Measurements from ENCODE around the gene TPM2.

The TPM2 gene

DNA sequence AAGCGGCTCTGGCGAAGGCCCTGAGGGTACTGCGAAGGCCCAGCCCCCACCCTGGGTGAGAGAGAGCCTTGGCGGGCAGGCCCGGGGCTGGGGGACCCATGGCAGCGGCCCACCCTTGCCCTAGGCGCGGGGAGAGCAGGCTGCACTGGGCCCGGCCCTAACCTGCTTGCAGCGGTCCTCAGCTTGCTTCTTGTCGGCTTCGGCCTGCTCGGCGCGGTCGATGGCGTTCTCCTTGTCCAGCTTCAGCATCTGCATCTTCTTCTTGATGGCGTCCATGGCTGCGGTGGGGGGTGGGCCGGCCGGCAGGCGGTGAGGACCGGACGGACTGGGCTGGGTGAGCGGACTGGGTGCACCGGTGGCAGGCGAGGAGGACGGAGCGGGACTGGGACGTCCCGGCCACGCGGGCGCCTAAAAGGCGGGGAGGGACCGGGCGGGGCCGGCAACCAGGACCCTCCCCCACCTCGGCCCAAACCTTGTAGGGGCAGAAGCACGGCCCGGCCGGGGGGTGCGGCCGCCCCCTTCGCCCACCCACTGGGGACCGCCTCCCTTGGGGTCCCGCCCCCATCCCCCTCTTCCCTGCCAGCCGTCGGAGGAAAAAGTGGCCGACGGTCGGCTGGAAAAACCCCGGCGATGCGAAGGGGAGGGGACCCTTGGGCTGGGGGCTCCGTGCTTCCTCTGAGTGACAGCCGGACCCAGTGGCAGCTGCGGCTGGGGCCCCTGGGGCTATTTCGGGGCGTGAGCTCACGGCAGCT lies at the start of gene TPM2:
TPM2 (minus strand) TSS at position 384 of the 752 bp plus-strand sequence; CDS start at position 276, 108 bp downstream.
- DNase-seq = no peak

GRCh38 chr9:35738924-35739323 lies 49.2 kb upstream of the TPM2 start:
- DNase-seq = no peak

DNA sequence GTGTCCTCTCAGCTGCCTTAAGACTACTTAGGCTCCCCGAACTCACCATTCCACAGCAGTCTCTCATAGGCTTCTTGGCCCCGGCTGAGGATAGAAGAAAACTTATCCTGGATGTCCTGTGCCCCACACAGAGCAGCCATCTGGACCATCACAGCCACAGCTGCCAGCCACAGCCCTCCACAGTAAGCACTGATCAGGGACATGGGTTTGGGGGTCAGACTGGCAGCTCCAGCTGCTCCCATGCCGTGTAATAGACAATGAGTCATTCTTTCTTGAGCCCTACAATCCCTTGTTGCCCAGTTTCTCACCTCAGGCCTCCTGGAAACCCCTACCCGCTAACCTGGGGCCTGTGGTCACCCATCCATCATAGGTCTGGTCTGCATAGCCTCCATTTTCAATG lies 48.5 kb upstream of the TPM2 start:
- no peak for DNase-seq

GRCh38 chr9:35737143-35737542 lies 47.4 kb upstream of the TPM2 start:
- DNase-seq = no peak

DNA sequence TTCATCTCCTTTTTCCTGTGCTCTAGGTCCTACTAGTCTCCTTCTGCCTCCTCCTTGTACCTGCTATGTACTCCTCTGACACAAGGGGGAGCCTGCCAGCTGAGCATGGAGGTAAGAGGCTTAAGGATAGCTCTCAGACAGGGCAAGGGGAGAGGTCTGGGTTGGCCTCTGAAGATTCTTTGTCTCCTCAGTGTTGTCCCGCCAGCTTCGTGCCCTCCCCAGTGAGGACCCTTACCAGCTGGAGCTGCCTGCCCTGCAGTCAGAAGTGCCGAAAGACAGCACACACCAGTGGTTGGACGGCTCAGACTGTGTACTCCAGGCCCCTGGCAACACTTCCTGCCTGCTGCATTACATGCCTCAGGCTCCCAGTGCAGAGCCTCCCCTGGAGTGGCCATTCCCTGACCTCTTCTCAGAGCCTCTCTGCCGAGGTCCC lies 46.5 kb upstream of the TPM2 start:
- peak; percentile 37 to 72 for DNase-seq

DNA sequence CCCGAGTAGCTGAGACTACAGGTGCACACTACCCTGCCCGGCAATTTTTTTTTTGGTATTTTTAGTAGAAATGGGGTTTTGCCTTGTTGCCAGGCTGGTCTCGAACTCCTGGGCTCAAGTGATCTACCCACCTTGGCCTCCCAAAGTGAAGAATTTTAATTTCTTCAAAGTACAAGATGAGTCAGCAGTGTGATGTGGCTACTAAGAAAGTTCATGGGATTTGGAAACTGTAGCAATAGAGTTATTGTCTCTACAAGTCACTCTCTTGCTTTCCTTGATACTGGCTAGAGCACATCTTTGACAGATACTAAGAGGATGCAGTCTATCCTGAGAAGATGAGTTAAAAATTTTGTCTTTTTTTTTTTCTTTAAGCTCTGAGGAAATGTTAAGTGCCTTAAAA lies 44.4 kb upstream of the TPM2 start:
- no peak for DNase-seq

DNA sequence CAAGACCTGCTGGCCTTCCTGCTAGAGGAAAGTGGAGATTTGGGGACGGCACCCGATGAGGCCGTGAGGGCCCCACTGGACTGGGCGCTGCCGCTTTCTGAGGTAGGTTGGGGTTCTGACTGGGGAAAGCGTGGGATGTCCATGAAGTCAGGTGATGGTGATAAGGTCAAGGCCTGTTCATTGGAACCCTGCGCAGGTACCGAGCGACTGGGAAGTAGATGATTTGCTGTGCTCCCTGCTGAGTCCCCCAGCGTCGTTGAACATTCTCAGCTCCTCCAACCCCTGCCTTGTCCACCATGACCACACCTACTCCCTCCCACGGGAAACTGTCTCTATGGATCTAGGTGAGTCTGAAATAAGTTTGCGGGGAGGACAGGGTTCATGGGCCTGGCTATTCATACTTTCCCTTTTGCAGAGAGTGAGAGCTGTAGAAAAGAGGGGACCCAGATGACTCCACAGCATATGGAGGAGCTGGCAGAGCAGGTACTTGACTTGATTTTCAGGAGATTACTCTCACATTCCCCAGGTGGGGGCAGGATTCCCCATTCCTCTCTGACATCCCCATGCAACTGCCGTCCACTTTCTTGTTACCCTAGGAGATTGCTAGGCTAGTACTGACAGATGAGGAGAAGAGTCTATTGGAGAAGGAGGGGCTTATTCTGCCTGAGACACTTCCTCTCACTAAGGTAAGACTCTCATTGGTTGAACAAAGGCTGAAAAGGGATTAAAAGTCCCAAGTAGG lies 43.2 kb upstream of the TPM2 start:
- DNase-seq = peak; percentile 33 to 35

DNA sequence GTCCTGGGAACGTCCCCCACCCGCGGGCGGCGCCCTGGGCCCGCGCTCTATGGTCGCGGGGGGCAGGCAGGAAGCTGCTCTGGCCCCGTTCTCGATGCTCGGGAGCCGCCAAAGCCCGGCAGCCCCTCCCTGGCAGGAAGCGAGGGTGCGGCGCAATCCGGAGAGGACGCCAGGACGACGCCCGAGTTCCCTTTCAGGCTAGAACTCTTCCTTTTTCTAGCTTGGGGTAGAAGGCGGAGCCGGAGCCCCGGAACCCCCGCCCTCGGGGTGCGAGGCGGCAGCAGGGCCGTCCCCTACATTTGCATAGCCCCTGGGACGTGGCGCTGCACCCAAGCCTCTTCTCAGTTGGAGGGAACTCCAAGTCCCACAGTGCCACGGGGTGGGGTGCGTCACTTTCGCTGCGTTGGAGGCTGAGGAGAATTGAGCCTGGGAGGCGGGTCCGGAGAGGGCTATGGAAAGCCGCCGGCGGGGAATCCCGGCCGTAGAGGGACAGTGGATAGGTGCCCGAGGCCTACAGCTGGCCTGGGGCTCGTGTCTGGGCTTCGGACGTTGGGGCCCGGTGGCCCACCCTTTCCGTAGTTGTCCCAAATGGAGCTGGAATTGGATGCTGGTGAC lies 42.6 kb upstream of the TPM2 start, which contains the start of the genes CREB3 and TLN1:
CREB3 (plus strand) TSS at position 482 of the 615 bp plus-strand sequence; CDS start at position 589, 107 bp downstream.
TLN1 (minus strand) TSS at position 11 of the 615 bp plus-strand sequence. CDS start 6,501 bp downstream, outside the sequence.
- DNase-seq = peak; percentile 99 to 100

DNA sequence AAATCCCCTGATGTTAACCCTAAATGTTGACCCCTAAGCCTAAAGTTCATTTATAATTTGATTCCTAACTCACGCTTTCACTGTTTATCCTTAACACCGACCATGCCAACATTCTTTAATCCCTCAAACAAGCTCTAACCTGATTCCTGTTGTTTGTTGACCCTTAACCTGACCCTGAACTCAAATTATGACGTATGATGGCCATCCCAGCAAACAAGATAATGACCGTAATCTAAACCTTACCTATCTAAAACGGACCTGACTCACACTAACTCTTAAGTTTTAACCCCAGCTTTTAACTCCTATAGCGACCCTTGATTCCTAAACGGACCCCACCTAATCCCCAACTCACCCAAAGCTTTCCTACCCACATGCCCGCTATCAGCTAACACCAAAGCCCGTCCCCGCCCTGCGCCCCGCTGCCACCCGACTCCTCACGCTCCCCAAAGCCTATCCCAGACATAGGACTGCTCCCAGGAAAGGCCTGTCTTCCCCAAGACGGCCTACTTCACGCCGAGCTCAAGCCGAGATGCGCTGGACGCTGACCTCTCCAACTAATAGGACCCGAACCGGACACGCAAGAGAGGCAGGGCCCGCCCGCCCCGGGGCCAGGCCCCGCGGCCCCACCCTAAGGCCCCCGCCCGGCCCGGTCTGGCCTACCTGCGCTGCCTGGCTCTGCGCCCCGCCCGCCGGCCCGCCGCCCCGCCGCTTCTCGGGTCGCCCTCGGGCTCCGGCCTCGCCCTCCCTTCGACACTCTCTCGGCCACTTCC lies 41.9 kb upstream of the TPM2 start:
- DNase-seq = peak in 1 of 2 donors; percentile 14

DNA sequence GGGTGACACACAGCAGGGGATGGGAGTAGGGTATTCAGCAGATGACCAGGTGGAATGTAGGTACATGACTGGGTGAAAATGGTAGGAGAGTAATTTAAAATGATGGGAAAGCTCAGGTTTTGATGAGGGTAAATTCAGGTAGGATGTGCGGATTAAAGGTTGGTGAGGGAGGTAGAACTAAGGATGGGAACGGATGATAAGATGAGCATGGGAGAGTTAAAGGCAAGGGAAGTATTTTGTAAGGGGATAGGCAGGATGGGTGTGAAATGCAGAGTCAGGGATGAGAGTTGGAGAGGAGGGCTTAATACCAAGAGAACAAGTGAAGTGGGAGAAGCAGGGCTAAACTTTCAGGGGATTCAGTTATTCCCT lies 40.7 kb upstream of the TPM2 start:
- no peak for DNase-seq

GRCh38 chr9:35729700-35730485 lies 40.2 kb upstream of the TPM2 start:
- peak; percentile 57 to 75 for DNase-seq

- no peak for DNase-seq
Measured at GRCh38 chr9:35729101-35729500, 39.4 kb upstream of the TPM2 start.

DNA sequence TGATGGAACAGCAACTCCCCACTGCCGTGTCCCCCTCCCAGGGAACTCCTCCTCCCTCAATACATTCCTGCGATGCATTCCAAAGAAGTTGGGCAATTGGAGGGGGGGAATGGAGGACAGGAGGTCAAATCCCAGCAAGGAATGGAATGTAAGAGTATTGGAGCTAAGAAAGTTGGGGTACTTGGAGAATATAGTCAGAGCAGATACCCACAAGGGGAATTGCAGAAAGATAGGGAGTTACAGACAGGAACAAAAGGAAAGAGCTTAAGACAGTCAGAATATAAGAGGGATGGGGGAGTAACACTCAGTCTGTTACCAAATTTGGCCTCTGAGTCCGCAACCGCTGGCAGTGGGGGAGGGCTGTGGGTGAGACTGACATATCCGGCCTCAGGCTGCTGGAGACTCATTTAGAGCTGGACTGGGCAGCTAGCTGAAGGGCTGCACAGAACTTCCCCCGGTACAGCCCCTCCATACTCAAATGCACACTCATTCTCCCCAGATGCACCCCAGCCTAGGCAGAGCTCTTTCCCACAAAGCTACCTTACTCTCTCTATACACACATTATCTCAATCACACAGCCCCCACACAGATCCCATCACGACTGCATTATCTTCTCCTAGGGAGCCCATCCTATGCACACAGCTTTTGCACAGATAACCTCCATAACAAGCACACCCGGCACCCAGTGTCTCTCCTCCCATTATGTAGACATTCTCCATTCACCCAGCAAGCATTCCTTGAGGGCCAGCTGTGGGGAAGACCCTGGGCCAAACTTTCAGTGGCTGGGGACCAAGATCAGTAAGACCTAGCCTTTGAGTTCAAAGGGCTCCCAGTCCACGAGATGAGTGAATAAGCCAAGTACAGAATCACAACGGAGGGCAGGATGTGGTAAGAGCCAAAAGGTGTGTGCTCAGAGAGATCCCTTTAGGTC lies 38.6 kb upstream of the TPM2 start:
- peak; percentile 64 to 69 for DNase-seq

GRCh38 chr9:35727676-35728040 lies 37.9 kb upstream of the TPM2 start:
- DNase-seq = no peak

- no peak for DNase-seq
Measured at GRCh38 chr9:35726931-35727330, 37.2 kb upstream of the TPM2 start.

- no peak for DNase-seq
Measured at GRCh38 chr9:35725362-35725761, 35.6 kb upstream of the TPM2 start.

GRCh38 chr9:35723908-35724307 lies 34.2 kb upstream of the TPM2 start:
- DNase-seq = no peak

DNA sequence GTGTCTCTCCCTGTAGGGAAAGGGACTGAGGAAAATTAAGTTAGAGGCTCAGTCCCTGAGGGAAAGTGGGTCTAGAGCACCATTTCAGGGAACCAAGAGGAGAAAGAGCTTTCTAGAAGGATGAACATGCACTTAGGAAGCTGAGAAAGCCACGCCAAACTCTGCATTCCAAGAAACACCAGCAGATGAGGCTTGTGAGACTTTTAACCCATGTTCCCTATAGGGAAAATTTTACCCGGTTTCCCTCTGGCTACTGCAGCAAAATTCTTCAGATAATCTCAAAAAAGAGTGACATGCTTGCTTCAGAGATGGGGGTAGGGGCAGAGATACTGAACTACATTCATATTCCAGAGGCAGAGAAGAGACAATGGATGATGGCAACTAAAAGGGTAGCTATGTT lies 33.7 kb upstream of the TPM2 start:
- DNase-seq = no peak

- DNase-seq = no peak
Measured at GRCh38 chr9:35719546-35719945, 29.8 kb upstream of the TPM2 start.

GRCh38 chr9:35718721-35719511 lies 29.2 kb upstream of the TPM2 start:
- peak; percentile 8 to 47 for DNase-seq

Data from inflammatory macrophage treated with lipopolysaccharide for 1 hour (primary cell).